Endodermal cell (in vitro differentiated cells): ENCODE data around the gene PRKAR1A. TPM values are rescaled to one million over a fixed set of nuclear protein-coding genes. Genes with fewer than 3 reads are reported as not detected.
A peak's percentile ranks its signal among the peaks of the same experiment; 100 is the strongest.

ENCODE experiments used
- DNase-seq: peaks from one replicate; pipeline ENCODE4 v3.0.0-alpha.2; 2017
- H3K27ac ChIP-seq: 2 replicates; pipeline ENCODE4 v1.5.1; 2013; ENCODE audit warnings: mild to moderate bottlenecking, low read depth, low read length, moderate library complexity
- H3K27me3 ChIP-seq: 2 replicates; pipeline ENCODE4 v1.6.1; 2013; ENCODE audit warnings: mild to moderate bottlenecking, low read length, moderate library complexity; ENCODE audit not compliant: insufficient read depth, control insufficient read depth, poor library complexity, severe bottlenecking
- H3K36me3 ChIP-seq: 2 replicates; pipeline ENCODE4 v1.7.0; 2013; ENCODE audit warnings: mild to moderate bottlenecking, low read length, moderate library complexity; ENCODE audit not compliant: control insufficient read depth, insufficient read depth
- H3K4me1 ChIP-seq: one replicate; pipeline ENCODE4 v1.7.0; 2013; ENCODE audit warnings: low read length; ENCODE audit not compliant: control insufficient read depth, insufficient read depth
- H3K4me3 ChIP-seq: 2 replicates; pipeline ENCODE4 v1.5.1; 2013; ENCODE audit warnings: mild to moderate bottlenecking, low read length, moderate library complexity
- H3K9ac ChIP-seq: 2 replicates; pipeline ENCODE4 v1.6.1; 2013; ENCODE audit warnings: mild to moderate bottlenecking, low read length, moderate library complexity; ENCODE audit not compliant: poor library complexity, severe bottlenecking; ENCODE audit errors: extremely low read depth
- H3K9me3 ChIP-seq: 2 replicates; pipeline ENCODE4 v1.6.1; 2013; ENCODE audit warnings: mild to moderate bottlenecking, low read length, moderate library complexity; ENCODE audit not compliant: control insufficient read depth
- H3K27ac Mint-ChIP-seq: 2 replicates; pipeline ENCODE4 v1.8.0; 2020; ENCODE audit warnings: mixed read lengths
- H3K27me3 Mint-ChIP-seq: 2 replicates; pipeline ENCODE4 v1.8.0; 2021; ENCODE audit warnings: mild to moderate bottlenecking, mixed read lengths; ENCODE audit not compliant: insufficient read depth
- H3K36me3 Mint-ChIP-seq: 2 replicates; pipeline ENCODE4 v1.8.0; 2020; ENCODE audit warnings: low read depth, mixed read lengths
- H3K4me1 Mint-ChIP-seq: 2 replicates; pipeline ENCODE4 v1.8.0; 2020; ENCODE audit warnings: mixed read lengths
- H3K4me3 Mint-ChIP-seq: 2 replicates; pipeline ENCODE4 v1.8.0; 2020; ENCODE audit warnings: mild to moderate bottlenecking, moderate library complexity, mixed read lengths
- H3K9me3 Mint-ChIP-seq: 2 replicates; pipeline ENCODE4 v1.8.0; 2020; ENCODE audit warnings: mild to moderate bottlenecking, mixed read lengths
- WGBS, 2 experiments: methylation state at CpG; one replicate each; pipeline versions ENCODE4 v1.1.5 to v1.1.7; 2013; ENCODE audit warnings: missing lambda C conversion rate in 2 of 2, mixed read lengths in 1 of 2; ENCODE audit not compliant: insufficient coverage in 1 of 2, insufficient read length in 1 of 2; 5-methylcytosine and 5-hydroxymethylcytosine counted together
- total RNA-seq, 2 donors: library from RNA; stranded (reverse); fragmentation: NEBNext Ultra II Directional in 1 of 2; extraction: Animal tissue kit (Norgen Biotek cat#: 25700) in 1 of 2; gene quantifications; 2 replicates in 1 of 2; 3 replicates in 1 of 2; pipeline ENCODE4 v1.2.1, GENCODE V29; 2021
- TF ChIP-seq, protein P1 (sequence below): fragments of 200-600 bp; sonication (generic); conservative IDR thresholded peaks from 2 replicates; pipeline ENCODE4 v1.5.0; 2021; ENCODE audit warnings: antibody characterized with exemption, mild to moderate bottlenecking

Gene PRKAR1A
- total RNA-seq, 2 donors from 2014 or later = 194 to 227 TPM

DNA sequence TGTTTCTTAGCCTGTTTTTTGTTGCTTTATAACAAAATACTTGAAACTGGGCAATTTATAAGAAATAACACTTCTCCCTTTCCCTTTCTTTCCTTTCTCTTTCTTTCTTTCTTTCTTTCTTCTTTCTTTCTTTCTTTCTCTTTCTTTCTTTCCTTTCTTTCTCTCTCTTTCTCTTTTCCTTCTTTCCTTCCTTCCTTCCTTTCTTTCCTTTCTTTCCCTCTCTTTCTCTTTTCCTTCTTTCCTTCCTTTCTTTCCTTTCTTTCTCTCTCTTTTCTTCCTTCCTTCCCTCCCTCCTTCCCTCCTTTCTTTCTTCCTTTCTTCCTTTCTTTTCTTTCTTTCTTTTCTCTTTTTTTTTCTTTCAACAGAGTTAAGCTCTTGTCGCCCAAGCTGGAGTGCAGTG, 61.1 kb downstream of the PRKAR1A start:
- no peaks in the 10 kb centered on the region for H3K4me1 Mint-ChIP-seq
- Histone ChIP-seq H3K27me3 (no peaks in the 10 kb centered on the region), H3K4me3 (no peak overlapping the region), H3K9ac (no peak overlapping the region), H3K36me3 (peaks cover 32% of the 10 kb centered on the region), H3K27ac (no peak overlapping the region), H3K4me1 (no peaks in the 10 kb centered on the region), H3K9me3 (peaks cover 4% of the 10 kb centered on the region)
- H3K4me3 Mint-ChIP-seq = no peak overlapping the region
- no peaks in the 10 kb centered on the region for H3K27me3 Mint-ChIP-seq
- 80 to 92% methylated on average over 1 of the region's 1 CpG for WGBS, 2 experiments
- TF ChIP-seq, protein P1, sequence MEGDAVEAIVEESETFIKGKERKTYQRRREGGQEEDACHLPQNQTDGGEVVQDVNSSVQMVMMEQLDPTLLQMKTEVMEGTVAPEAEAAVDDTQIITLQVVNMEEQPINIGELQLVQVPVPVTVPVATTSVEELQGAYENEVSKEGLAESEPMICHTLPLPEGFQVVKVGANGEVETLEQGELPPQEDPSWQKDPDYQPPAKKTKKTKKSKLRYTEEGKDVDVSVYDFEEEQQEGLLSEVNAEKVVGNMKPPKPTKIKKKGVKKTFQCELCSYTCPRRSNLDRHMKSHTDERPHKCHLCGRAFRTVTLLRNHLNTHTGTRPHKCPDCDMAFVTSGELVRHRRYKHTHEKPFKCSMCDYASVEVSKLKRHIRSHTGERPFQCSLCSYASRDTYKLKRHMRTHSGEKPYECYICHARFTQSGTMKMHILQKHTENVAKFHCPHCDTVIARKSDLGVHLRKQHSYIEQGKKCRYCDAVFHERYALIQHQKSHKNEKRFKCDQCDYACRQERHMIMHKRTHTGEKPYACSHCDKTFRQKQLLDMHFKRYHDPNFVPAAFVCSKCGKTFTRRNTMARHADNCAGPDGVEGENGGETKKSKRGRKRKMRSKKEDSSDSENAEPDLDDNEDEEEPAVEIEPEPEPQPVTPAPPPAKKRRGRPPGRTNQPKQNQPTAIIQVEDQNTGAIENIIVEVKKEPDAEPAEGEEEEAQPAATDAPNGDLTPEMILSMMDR = no peak
- H3K36me3 Mint-ChIP-seq = peaks cover 11% of the 10 kb centered on the region
- no peaks in the 10 kb centered on the region for H3K9me3 Mint-ChIP-seq
- no peak overlapping the region for H3K27ac Mint-ChIP-seq
- DNase-seq = no peak

DNA sequence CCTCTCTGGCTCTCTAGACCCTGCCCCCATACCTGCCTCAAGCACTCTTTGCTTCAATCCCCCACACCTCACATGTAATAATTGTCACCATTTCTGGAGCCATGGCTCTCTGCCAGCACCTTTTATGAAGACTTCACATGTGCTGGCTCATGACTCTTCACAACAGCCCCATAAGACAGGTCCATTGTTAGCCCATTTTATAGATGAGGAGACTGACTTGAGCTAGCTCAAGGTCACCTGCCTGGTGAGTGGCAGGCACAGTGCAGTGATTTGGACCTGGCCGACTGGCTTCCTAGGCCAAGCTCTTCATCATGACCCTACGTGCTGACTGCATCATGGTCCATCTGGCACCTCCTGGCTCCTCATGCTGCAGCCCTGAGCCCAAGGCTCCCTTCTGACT, 63.9 kb downstream of the PRKAR1A start:
- Histone ChIP-seq H3K27me3 (no peaks in the 10 kb centered on the region), H3K4me1 (no peaks in the 10 kb centered on the region), H3K9me3 (no peaks in the 10 kb centered on the region), H3K9ac (no peak overlapping the region), H3K36me3 (peaks cover 22% of the 10 kb centered on the region), H3K27ac (no peak overlapping the region), H3K4me3 (no peak overlapping the region)
- Mint-ChIP-seq H3K9me3 (no peaks in the 10 kb centered on the region), H3K4me1 (no peaks in the 10 kb centered on the region), H3K27me3 (no peaks in the 10 kb centered on the region), H3K36me3 (peaks cover 19% of the 10 kb centered on the region), H3K27ac (peak overlapping the region; percentile 24), H3K4me3 (no peak overlapping the region)
- 91 to 100% methylated on average over 1 to 2 of the region's 2 CpGs for WGBS, 2 experiments
- peak; percentile 49 for DNase-seq
- TF ChIP-seq, protein P1 = no peak

DNA sequence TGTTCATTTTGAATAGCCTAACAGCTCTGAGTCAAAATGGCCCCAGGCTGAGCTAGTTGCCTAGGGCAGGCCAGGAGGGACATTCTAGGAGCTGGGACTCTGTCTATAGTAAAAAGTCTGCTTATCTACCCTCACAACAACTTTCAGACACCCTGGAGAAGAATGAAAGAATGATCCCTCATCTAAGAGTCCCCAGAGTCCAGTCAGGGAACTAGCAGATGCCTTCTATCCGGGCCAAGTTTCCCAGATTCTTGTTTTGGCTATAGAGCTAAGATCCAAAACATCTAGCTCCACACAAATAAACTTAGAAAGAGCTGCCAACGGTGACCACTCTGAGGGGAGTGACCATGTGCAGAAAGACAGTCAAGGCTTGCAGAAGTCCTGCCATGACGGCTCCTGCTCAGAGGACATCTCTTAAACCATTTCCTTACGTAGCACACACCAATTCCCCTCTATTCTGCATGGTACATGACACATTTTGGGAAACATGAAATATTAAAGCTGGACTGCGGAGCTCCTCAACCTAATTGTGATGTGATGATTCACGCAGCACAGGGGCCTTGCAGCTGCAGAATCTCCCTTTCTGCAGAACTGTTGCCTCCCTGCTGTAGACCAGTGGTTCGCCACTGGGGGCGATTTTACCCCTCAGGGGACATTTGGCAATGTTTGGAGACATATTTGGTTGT, 64.7 kb downstream of the PRKAR1A start:
- Mint-ChIP-seq H3K4me3 (no peak overlapping the region), H3K4me1 (no peaks in the 10 kb centered on the region), H3K9me3 (no peaks in the 10 kb centered on the region), H3K27ac (no peak overlapping the region), H3K36me3 (peaks cover 22% of the 10 kb centered on the region), H3K27me3 (no peaks in the 10 kb centered on the region)
- Histone ChIP-seq H3K36me3 (peaks cover 20% of the 10 kb centered on the region), H3K27me3 (no peaks in the 10 kb centered on the region), H3K27ac (no peak overlapping the region), H3K9ac (no peak overlapping the region), H3K9me3 (no peaks in the 10 kb centered on the region), H3K4me1 (no peaks in the 10 kb centered on the region), H3K4me3 (no peak overlapping the region)
- peak; percentile 68 for DNase-seq
- WGBS, 2 experiments = 92 to 95% methylated on average over 6 to 8 of the region's 8 CpGs
- TF ChIP-seq, protein P1 = peak; percentile 48
